Nephron (organoid): ENCODE data around the gene EPO.
A peak's percentile ranks its signal among the peaks of the same experiment; 100 is the strongest.

Experiments used
- H3K27ac Mint-ChIP-seq, 3 experiments: 2 replicates each; pipeline ENCODE4 v1.8.0; 2020; ENCODE audit warnings: mixed read lengths in 3 of 3, mild to moderate bottlenecking in 2 of 3, moderate library complexity in 1 of 3
- H3K27me3 Mint-ChIP-seq: 2 replicates; pipeline ENCODE4 v1.8.0; 2021; ENCODE audit warnings: low read depth, mild to moderate bottlenecking, moderate library complexity, mixed read lengths
- H3K36me3 Mint-ChIP-seq: 2 replicates; pipeline ENCODE4 v1.8.0; 2020; ENCODE audit warnings: low read depth, mixed read lengths
- H3K4me1 Mint-ChIP-seq: 2 replicates; pipeline ENCODE4 v1.8.0; 2020; ENCODE audit warnings: mixed read lengths
- H3K4me3 Mint-ChIP-seq, 3 experiments: 2 replicates each; pipeline ENCODE4 v1.8.0; 2020; ENCODE audit warnings: mild to moderate bottlenecking in 3 of 3, mixed read lengths in 3 of 3, moderate library complexity in 2 of 3
- H3K9me3 Mint-ChIP-seq: 2 replicates; pipeline ENCODE4 v1.8.0; 2020; ENCODE audit warnings: mixed read lengths
- CTCF ChIP-seq, 3 experiments: fragments of 200-600 bp; sonication (generic); IDR thresholded peaks; one replicate each; pipeline ENCODE4 v1.5.0; 2021; ENCODE audit warnings: antibody characterized with exemption in 3 of 3; ENCODE audit not compliant: unreplicated experiment in 3 of 3

Gene EPO

GRCh38 chr7:100689230-100690135 is 30.8 kb upstream of the EPO start:
- Mint-ChIP-seq H3K4me1 (peaks cover 33% of the 10 kb centered on the region), H3K27me3 (no peaks in the 10 kb centered on the region), H3K9me3 (no peaks in the 10 kb centered on the region), H3K4me3 (peak overlapping the region; percentile 17 to 56 (median 38)), H3K36me3 (peaks cover 27% of the 10 kb centered on the region), H3K27ac (no peak overlapping the region)
- TF ChIP-seq CTCF (IDR thresholded peaks at IDR 0.05; ENCODE audit: unreplicated experiment in 3 of 3), result no peak

GRCh38 chr7:100691676-100692577 is 28.3 kb upstream of the EPO start:
- Mint-ChIP-seq H3K9me3 (no peaks in the 10 kb centered on the region), H3K27ac (peak overlapping the region; percentile 82 to 97 (median 91)), H3K4me3 (peak overlapping the region; percentile 96 to 99 (median 97)), H3K36me3 (peaks cover 11% of the 10 kb centered on the region), H3K27me3 (peaks cover 3% of the 10 kb centered on the region), H3K4me1 (peaks cover 33% of the 10 kb centered on the region)
- peak; percentile 83 to 90 (median 90) for TF ChIP-seq CTCF (IDR thresholded peaks at IDR 0.05; ENCODE audit: unreplicated experiment in 3 of 3)

- Mint-ChIP-seq H3K9me3 (no peaks in the 10 kb centered on the region), H3K27me3 (peaks cover 3% of the 10 kb centered on the region), H3K4me1 (peaks cover 33% of the 10 kb centered on the region), H3K27ac (peak overlapping the region; percentile 91 to 98 (median 97)), H3K4me3 (peak overlapping the region; percentile 96 to 99 (median 97)), H3K36me3 (peaks cover 11% of the 10 kb centered on the region)
- TF ChIP-seq CTCF (IDR thresholded peaks at IDR 0.05; ENCODE audit: unreplicated experiment in 3 of 3), result no peak
These were observed 27.7 kb upstream of the EPO start for GRCh38 chr7:100692578-100692961.

- no peak for TF ChIP-seq CTCF (IDR thresholded peaks at IDR 0.05; ENCODE audit: unreplicated experiment in 3 of 3)
These were observed 26.8 kb upstream of the EPO start for GRCh38 chr7:100693312-100694097.

GRCh38 chr7:100694098-100694745 is 26.0 kb upstream of the EPO start, which contains the start of gene GIGYF1:
Gene GIGYF1, minus strand, starts transcription at chr7:100694250. Its CDS starts 6,012 bp downstream, at chr7:100688238.
- H3K27ac Mint-ChIP-seq, result peak within 1 kb of the TSS; percentile 91 to 98 (median 97)
- no peak for TF ChIP-seq CTCF (IDR thresholded peaks at IDR 0.05; ENCODE audit: unreplicated experiment in 3 of 3)
- peak within 1 kb of the TSS; percentile 96 to 99 (median 97) for H3K4me3 Mint-ChIP-seq
- peaks cover 5% of the 10 kb centered on the region for H3K27me3 Mint-ChIP-seq
- peaks cover 4% of the 10 kb centered on the region for H3K36me3 Mint-ChIP-seq
- peaks cover 26% of the 10 kb centered on the region for H3K4me1 Mint-ChIP-seq
- no peaks in the 10 kb centered on the region for H3K9me3 Mint-ChIP-seq

More at GRCh38 chr7:100693312-100694097, 26.8 kb upstream of the EPO start:
- Mint-ChIP-seq H3K27ac (peak overlapping the region; percentile 91 to 98 (median 97)), H3K27me3 (peaks cover 3% of the 10 kb centered on the region), H3K36me3 (peaks cover 11% of the 10 kb centered on the region), H3K4me3 (peak overlapping the region; percentile 96 to 99 (median 97)), H3K9me3 (no peaks in the 10 kb centered on the region), H3K4me1 (peaks cover 33% of the 10 kb centered on the region)
